Kidney (tissue), 14 donors: Measurements from ENCODE around the gene KAT7. TPM values are rescaled to one million over a fixed set of nuclear protein-coding genes. Genes with fewer than 3 reads are reported as not detected.

Experiments used
- DNase-seq, 5 donors: peaks; one replicate each; pipeline ENCODE4 v3.0.0-alpha.2; 2013 to 2020
- FAIRE-seq: peaks from 2 replicates; lab custom pipeline; 2012; peaks lifted over from hg19 to GRCh38; lab: Jason Lieb, UNC
- H3K27ac ChIP-seq, 2 donors: one replicate each; pipeline ENCODE4 v1.7.0; 2013; ENCODE audit warnings: low read depth in 2 of 2, low read length in 2 of 2, inconsistent platforms in 1 of 2
- H3K27me3 ChIP-seq: one replicate; pipeline ENCODE4 v1.7.1; 2013; ENCODE audit warnings: low read length, inconsistent platforms; ENCODE audit not compliant: control insufficient read depth, insufficient read depth
- H3K36me3 ChIP-seq, 3 donors: one replicate each; pipeline versions ENCODE4 v1.7.0 to v1.7.1; 2013; ENCODE audit warnings: low read length in 3 of 3, control low read depth in 1 of 3, inconsistent platforms in 1 of 3; ENCODE audit not compliant: insufficient read depth in 3 of 3, control insufficient read depth in 2 of 3
- H3K4me1 ChIP-seq, 3 donors: one replicate each; pipeline versions ENCODE4 v1.7.0 to v1.7.1; 2013; ENCODE audit warnings: low read length in 3 of 3, inconsistent platforms in 1 of 3, low read depth in 1 of 3; ENCODE audit not compliant: control insufficient read depth in 2 of 3, insufficient read depth in 2 of 3
- H3K4me3 ChIP-seq, 3 donors: one replicate each; pipeline versions ENCODE4 v1.7.0 to v1.8.1; 2013; ENCODE audit warnings: low read length in 3 of 3, control low read depth in 1 of 3, inconsistent platforms in 1 of 3
- H3K9ac ChIP-seq, 3 donors: one replicate each; pipeline versions ENCODE4 v1.7.0 to v1.7.1; 2013; ENCODE audit warnings: low read length in 3 of 3, control low read depth in 1 of 3, inconsistent platforms in 1 of 3
- H3K9me3 ChIP-seq, 3 donors: one replicate each; pipeline versions ENCODE4 v1.7.0 to v1.7.1; 2013; ENCODE audit warnings: low read length in 3 of 3, control low read depth in 1 of 3, inconsistent platforms in 1 of 3; ENCODE audit not compliant: control insufficient read depth in 2 of 3, insufficient read depth in 1 of 3
- CTCF ChIP-seq: IDR thresholded peaks from 3 replicates; pipeline ENCODE4 v1.5.1; 2012; ENCODE audit warnings: mild to moderate bottlenecking, moderate library complexity, borderline replicate concordance; ENCODE audit not compliant: insufficient read depth; ENCODE audit errors: extremely low read depth
- intact Hi-C: fragments of 100-400 bp; cut with DNase I; formaldehyde crosslinking; loops from one replicate; pipeline ENCODE4 v1.11.1; 2022
- polyA plus RNA-seq: library from polyadenylated mRNA; stranded (reverse); fragments of 350-450 nt; fragmentation: Illumina TruSeq; extraction: RNeasy Lipid Tissue Mini Kit (QIAGEN cat#74804); gene quantifications from one replicate; pipeline ENCODE4 v1.2.3, GENCODE V29; 2014; ENCODE audit warnings: low read depth, low replicate concordance; ENCODE audit not compliant: insufficient read depth
- total RNA-seq: library from RNA; stranded (reverse); fragmentation: NEBNext Ultra II Directional; extraction: Animal tissue kit (Norgen Biotek cat#: 25700); gene quantifications from one replicate; pipeline ENCODE4 v1.2.1, GENCODE V29; 2021
- donor health status: control.
- donor health status: control.
- donor health status: control.
- donor health status: control.
- donor health status: control.
- donor health status: DM: yes; HTN: yes; CAD: no.
- donor health status: Normal renal cell carcinoma (clear cell type).

Gene KAT7
- total and polyA plus RNA-seq, 2 donors from 2014 or later = 18.4 to 76.9 TPM

GRCh38 chr17:49832840-49833599, 44.5 kb downstream of the KAT7 start:
- intact Hi-C loops = no loop called here
- FAIRE-seq (no peak), DNase-seq (no peak)
- Histone ChIP-seq H3K9me3 (no peaks in the 10 kb centered on the region), H3K36me3 (peaks cover 4 to 21% (median 5%) of the 10 kb centered on the region in 3 donors), H3K27me3 (no peaks in the 10 kb centered on the region), H3K4me3 (no peak overlapping the region), H3K27ac (no peak overlapping the region), H3K4me1 (peaks cover 9 to 26% (median 14%) of the 10 kb centered on the region in 3 donors), H3K9ac (no peak overlapping the region)
- TF ChIP-seq CTCF = no peak

GRCh38 chr17:49834118-49834743, 45.8 kb downstream of the KAT7 start:
- no peak for DNase-seq
- H3K9me3 ChIP-seq = no peaks in the 10 kb centered on the region
- TF ChIP-seq CTCF = no peak
- intact Hi-C loops = no loop called here
- H3K27ac ChIP-seq = no peak overlapping the region
- H3K36me3 ChIP-seq = peaks cover 2 to 14% (median 5%) of the 10 kb centered on the region in 3 donors
- no peak for FAIRE-seq
- H3K4me3 ChIP-seq = no peak overlapping the region
- H3K27me3 ChIP-seq = no peaks in the 10 kb centered on the region
- H3K9ac ChIP-seq = no peak overlapping the region
- H3K4me1 ChIP-seq = peaks cover 9 to 29% (median 14%) of the 10 kb centered on the region in 3 donors

GRCh38 chr17:49835472-49835871, 47.0 kb downstream of the KAT7 start:
- peaks cover 9 to 29% (median 14%) of the 10 kb centered on the region in 3 donors for H3K4me1 ChIP-seq
- H3K9me3 ChIP-seq = no peaks in the 10 kb centered on the region
- peak overlapping the region; percentile 47 to 84 for H3K27ac ChIP-seq
- intact Hi-C loops = no loop called here
- H3K9ac ChIP-seq = no peak overlapping the region
- DNase-seq = no peak
- no peaks in the 10 kb centered on the region for H3K27me3 ChIP-seq
- peaks cover 2 to 11% (median 5%) of the 10 kb centered on the region in 3 donors for H3K36me3 ChIP-seq
- FAIRE-seq = no peak
- H3K4me3 ChIP-seq = peak overlapping the region in 1 of 3 donors; percentile 4
- TF ChIP-seq CTCF = no peak
